HG02588 (cell line): ENCODE data around the gene ZFP62.
A peak's percentile ranks its signal among the peaks of the same experiment; 100 is the strongest.
"Not testable (repeated sequence)": the region's sequence is repeated elsewhere in the genome, so short reads cannot be mapped to it uniquely, and the experiment has no call there.

Experiments used
- ATAC-seq: cut with Tn5 transposase; IDR thresholded peaks from one replicate; pipeline ENCODE4 v1.9.1; 2021; ENCODE audit warnings: mild to moderate bottlenecking, moderate library complexity; ENCODE audit not compliant: unreplicated experiment

Gene ZFP62

GRCh38 chr5:180831139-180832093, 29.7 kb downstream of the ZFP62 start:
- peak; percentile 81 for ATAC-seq

- peak; percentile 45 for ATAC-seq
These were observed 30.6 kb downstream of the ZFP62 start for GRCh38 chr5:180830253-180831138.

DNA sequence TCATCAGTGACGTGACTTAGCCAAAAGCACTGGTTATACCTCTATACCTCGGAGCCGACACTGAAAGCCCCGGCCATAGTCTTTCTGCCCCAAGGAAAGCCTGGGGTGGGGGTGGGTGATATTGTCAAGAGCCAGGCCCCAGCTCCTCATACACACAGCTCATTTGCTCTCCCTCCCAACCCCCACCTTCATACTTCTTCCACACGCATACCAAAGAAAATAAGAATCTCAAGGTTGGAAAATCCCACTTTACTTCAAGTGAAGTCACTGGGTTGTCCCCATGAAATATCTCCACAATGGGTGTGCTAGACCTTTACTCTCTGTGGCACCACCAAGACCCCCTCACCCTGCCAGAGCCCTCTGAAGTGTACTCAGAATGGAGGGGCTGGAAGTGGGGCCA, 31.4 kb downstream of the ZFP62 start:
- no peak for ATAC-seq

GRCh38 chr5:180828756-180829531, 32.1 kb downstream of the ZFP62 start:
- not testable (repeated sequence) for ATAC-seq

- not testable (repeated sequence) for ATAC-seq
These were observed 33.7 kb downstream of the ZFP62 start for GRCh38 chr5:180827374-180827773.

DNA sequence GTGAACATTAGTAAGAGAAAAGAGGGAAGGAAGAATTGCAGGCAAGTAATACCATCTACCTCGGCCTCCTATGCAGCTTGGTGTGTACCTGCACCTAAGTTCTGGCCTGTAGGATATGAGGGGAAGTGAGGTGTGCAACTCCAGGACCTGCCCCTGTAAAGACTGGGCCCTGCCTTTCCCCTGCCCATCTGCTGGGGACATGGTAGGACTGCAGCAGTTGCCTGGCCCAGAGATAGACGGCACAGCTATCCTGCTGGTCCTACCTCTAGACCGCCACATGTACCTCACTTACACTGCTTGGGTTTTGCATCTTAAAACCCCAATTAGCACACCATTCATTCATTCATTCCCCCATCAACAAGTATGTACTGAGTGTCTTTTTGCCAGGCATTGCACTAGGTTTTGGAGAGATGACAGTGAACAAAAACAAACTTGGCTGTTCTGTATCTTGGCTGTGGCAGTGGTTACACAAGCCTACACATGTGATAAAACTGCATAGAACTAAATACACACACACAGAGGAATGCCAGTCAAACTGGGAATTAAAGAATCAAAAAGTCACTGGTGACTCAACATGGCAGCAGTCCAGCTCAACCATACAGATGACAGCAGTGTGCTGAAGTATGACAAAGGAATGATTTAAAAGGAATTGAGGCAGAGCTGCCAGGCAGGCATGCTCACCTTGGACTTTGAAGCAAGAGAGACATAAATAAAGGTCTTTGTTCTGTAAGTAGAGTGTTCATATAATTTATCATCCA, 35.1 kb downstream of the ZFP62 start:
- no peak for ATAC-seq

DNA sequence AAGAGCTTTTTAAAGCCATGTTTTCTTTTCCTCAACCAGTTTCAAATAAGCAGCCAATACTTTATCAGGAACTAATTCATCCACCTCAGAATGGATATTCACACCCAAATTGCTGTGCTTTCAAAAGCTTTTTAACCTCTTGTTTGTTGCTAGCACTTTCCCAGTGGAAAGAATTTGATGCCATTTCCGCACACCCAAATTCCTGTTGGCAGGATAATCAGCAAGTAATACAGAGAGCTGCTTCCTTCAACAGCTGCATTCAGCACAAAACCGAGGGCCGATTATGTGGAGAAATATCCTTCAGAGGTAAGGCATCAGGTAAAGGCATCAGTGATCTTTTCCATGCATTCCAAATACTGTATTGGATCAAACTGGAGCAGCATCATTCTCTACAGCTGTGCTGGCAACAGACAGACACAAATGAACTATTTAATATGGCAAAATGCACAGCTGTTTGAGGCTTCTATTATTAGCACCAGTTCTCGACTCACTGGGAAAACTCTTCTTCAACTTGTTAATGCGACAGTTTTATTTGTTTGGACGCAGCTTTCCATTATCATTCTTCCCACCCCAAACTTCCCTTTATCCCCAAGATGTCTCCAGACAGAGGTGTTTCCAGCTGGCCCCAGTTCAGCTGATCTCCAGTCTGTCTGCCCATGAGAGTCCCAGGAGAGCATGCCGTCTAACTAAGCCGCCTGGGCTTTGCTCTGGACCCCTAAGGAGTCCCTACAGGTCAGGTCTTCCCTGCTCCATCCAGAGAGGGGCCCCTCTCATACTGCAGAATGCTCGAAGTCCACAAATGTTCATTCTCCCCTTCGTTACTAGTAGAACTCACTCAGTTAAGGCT, 36.2 kb downstream of the ZFP62 start:
- ATAC-seq, result no peak

GRCh38 chr5:180823940-180824629, 37.0 kb downstream of the ZFP62 start:
- no peak for ATAC-seq

DNA sequence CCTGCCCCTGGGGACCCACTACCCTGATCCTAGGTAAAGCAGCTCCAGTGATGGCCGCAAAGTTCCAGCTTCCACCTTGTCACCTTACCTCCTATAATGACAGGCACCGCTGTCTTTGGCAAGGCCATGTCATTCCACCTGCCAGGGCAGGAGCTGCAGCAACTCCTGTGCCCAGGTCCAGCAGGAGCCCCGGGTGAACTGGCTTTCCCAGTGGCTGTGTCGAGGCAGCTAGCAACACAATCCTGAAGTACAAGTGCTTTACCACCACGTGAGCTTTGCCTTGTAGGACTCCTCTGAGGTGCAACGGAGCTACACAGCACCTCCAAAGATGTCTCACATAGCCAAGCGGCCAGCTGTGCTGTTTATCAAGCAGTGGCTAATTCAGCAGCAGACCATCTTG, 37.7 kb downstream of the ZFP62 start:
- no peak for ATAC-seq

GRCh38 chr5:180821538-180821937, 39.5 kb downstream of the ZFP62 start:
- no peak for ATAC-seq

DNA sequence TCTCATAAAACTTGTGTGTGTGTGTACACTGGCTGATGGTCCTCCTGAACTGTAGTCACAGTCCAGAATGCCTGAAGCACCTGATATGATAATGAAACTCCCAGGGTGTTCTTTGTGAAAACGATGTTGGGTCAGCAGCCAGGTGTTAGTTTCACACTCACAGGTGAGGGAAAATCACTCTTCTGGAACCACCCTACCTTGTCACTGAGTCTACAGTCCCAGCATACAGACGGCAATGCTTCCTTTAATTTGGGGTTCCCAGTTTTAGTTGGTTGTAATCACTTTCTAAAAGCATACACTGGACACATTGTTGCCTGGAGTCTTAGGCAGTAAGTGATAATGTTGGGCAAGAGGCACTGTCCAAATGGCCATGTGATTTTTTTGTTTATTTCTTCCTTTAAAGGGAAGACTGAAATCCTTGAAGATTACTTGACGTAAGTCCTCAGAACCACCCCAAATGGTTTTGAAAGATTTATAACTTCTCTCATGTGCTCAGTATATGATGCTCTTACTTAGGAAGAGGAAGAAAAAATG, 40.2 kb downstream of the ZFP62 start:
- peak; percentile 65 for ATAC-seq

DNA sequence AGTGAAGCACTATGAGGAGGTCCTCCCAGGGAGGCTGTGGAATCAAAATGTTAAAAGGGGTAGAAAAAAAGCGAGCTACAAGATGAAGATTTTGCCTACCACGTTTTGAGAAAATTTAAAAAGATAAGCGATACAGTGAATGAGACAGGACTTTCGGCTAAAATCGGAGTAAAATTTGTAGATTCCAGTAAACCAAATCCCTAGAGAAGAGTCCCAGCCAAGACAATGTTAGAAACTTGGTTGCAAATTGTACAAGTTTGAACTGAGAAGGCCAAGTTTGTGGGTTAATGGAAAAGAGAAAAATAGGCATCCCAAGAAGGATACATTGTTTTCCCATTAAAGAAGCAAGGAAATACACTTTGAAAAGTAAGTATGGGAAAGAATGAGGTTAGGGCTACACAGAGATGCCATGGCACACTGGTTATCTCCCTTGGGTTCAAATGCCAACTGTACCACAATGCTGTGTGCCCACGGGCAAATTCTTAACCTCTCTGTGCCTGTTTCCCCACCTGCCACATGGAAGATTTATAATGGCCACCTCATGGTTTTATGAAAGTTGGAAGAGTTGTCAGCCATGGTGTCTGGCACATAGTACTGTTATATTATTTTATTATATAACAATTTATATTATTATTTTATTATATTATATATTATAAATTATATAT, 42.3 kb downstream of the ZFP62 start:
- no peak for ATAC-seq

DNA sequence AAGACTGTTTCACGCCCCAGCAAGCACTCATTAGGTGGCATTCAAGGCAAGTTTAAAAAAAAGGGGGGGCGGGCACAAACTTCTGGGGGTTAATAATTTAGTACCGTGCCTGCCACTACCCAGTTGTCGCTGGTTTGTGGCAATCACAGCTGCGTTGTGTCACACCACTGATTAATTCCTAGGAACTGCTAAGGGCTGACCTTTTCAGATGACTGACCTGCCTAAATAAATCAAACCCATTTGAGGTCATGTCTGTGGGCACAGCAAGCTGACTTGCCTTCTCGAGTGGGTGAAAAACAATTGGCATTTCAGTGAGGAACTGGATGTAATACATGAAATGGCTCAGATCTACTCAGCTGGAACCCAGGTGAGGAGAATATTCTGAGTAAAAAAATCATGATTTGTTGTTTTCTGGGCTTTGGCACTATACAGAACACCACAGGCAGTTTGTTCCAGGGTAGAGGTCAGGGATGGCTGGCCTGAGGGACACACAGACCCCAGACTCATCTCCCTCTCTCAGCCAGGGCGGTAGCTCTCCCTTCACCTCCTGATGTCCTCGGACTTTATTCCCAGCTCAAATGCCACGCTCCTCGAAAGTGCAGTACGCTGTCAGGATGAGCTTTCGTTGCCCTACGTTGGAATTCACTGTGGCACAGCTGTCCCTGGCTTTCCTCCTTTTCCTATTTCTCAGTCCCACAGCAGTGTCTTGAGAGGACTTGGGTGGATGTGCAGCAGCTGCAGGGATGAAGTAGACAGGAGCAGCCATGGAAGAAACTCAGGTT, 43.0 kb downstream of the ZFP62 start:
- ATAC-seq, result no peak

DNA sequence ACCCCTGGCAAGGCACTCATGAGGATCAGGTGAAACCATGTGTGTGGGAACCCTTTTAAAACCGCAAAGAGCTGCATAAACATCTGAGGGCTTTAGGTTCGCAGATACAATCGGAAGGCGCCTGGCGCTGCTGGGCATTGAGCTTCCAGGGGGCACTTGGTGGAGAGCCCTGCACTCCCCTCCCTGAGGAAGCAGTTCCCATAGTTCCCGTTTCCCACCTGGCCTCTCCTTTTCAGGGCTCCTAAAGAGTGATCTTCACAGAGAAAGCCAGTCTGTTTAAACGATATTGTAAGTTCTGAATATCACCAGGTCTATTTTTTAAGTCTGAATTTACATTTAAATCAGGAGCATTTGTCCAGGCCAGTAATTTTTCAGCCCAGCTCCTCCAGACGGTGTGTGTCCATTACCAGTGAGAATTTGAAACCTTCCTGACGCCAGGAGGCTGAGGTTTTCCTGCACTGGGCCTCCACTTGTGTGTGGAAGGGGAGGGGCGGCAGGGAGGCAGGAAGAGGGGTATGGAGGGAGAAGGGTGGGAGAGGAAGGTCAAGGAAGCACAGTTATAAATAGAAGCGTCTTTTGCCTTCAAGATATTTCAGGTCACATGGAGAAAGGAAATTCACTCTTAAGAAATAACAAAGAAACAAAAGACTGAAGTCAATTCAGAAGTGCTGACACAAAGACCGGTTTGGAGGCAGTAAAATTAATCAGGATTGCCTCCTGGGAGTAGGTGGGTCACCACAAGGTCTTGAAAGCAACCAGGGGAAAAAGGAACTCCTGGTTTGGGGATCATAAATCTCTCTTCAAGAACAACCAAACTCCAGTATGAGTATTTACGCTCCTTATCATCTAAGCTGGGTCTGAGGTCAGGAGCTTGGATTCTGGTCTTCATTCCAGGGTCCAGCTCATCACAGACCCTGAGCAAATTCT, 44.2 kb downstream of the ZFP62 start:
- ATAC-seq, result no peak

GRCh38 chr5:180815293-180815917, 45.7 kb downstream of the ZFP62 start:
- ATAC-seq, result no peak

- no peak for ATAC-seq
These were observed 47.7 kb downstream of the ZFP62 start for GRCh38 chr5:180813420-180813819.
